ENCODE results near the gene CFAP20. TPM values are rescaled to one million over a fixed set of nuclear protein-coding genes. Genes with fewer than 3 reads are reported as not detected.

CFAP20 gene
- total and polyA plus RNA-seq, 7 experiments from 2014 or later: 28.2 to 165 (median 39.1) TPM

DNA sequence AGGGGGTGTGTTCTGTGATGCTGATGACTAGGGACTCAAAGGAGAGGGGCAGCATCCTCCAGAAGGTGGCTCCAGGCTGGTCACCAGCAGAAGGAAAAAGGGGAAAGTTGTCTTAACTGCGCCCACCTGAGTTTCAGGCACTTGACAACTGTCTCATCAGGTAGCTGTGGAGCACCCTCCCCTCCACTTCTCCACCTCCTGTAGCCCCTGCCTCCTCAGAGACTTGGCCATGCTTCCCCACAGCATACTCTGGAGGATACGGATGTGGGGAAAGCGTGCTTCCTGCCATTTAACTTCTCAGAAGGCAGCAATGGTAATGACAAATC is 17.9 kb downstream of the CFAP20 start:
- ChIA-PET CTCF (no interaction called here), POLR2A (no interaction called here)
- DNase-seq (no peak), ATAC-seq (peak; percentile 15)
- H3K9me3 ChIP-seq (ENCODE audit: control insufficient read depth in 2 of 3, low read length in 3 of 3): no peaks in the 10 kb centered on the region
- Mint-ChIP-seq H3K27me3 (peaks cover 0 to under 1% (median 0%) of the 10 kb centered on the region in 5 donors), H3K9me3 (no peaks in the 10 kb centered on the region), H3K36me3 (peaks cover 11 to 40% (median 36%) of the 10 kb centered on the region in 5 donors), H3K4me1 (no peaks in the 10 kb centered on the region), H3K27ac (no peak overlapping the region), H3K4me3 (no peak overlapping the region)
- no peak overlapping the region for H3K4me3 ChIP-seq (ENCODE audit: low read length)
- H3K36me3 ChIP-seq (ENCODE audit: control insufficient read depth in 2 of 3, insufficient read depth in 3 of 3, low read length in 3 of 3): peaks cover 0 to 28% (median 14%) of the 10 kb centered on the region in 3 experiments
- intact Hi-C loops (cut with micrococcal nuclease): no loop called here
- no peaks in the 10 kb centered on the region for H3K27me3 ChIP-seq (ENCODE audit: control insufficient read depth in 2 of 2, insufficient read depth in 2 of 2, low read length in 2 of 2)
- H3K27ac ChIP-seq (ENCODE audit: low read depth, low read length): no peak overlapping the region
- no peaks in the 10 kb centered on the region for H3K4me1 ChIP-seq (ENCODE audit: control insufficient read depth in 2 of 2, insufficient read depth in 2 of 2, low read length in 2 of 2)

DNA sequence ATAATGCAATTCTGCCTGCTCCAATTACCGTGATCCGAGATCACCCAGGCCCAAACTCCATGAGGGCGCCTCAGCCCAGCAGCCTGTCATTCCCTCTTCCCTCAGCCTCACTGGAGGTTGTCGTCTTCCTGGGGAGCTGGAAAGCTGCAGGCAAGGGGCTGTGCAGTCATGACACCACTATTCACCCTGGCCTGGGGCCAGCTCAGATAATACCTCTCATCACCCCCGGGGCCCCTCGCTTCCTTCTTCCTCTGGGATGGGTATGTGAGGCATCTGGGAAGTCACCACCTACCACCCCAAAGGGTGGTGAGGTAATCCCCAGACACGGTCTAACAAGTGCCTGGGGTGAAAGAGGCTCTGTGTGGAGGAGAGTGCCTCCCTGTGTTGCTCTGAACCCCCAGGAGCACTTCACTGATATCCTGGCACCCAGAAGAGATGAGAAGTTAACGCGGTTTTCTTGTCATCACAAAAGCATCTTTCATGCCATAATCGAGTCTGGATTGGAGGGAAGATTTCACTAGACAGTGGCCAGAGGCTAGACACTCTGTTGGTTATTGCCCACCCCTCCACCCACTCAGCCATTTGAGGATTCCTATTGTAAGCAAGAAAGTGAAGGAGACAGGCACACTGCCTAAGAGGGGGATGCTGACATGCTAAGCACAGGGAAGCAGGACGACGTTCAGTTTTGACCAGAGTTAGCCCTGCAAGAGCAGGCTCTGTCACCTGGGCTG is 18.4 kb downstream of the CFAP20 start:
- Mint-ChIP-seq H3K4me3 (no peak overlapping the region), H3K27me3 (peaks cover 0 to 2% (median 0%) of the 10 kb centered on the region in 5 donors), H3K27ac (peak overlapping the region in 2 of 9 donors; percentile 21 to 51), H3K9me3 (no peaks in the 10 kb centered on the region), H3K4me1 (peaks cover 0 to under 1% (median 0%) of the 10 kb centered on the region in 7 donors), H3K36me3 (peaks cover 11 to 35% (median 31%) of the 10 kb centered on the region in 5 donors)
- Histone ChIP-seq H3K9me3 (ENCODE audit: control insufficient read depth in 2 of 3, low read length in 3 of 3) (no peaks in the 10 kb centered on the region), H3K4me1 (ENCODE audit: control insufficient read depth in 2 of 2, insufficient read depth in 2 of 2, low read length in 2 of 2) (no peaks in the 10 kb centered on the region), H3K4me3 (ENCODE audit: low read length) (no peak overlapping the region), H3K27me3 (ENCODE audit: control insufficient read depth in 2 of 2, insufficient read depth in 2 of 2, low read length in 2 of 2) (no peaks in the 10 kb centered on the region), H3K36me3 (ENCODE audit: control insufficient read depth in 2 of 3, insufficient read depth in 3 of 3, low read length in 3 of 3) (peaks cover 0 to 22% (median 11%) of the 10 kb centered on the region in 3 experiments), H3K27ac (ENCODE audit: low read depth, low read length) (no peak overlapping the region)
- DNase-seq (no peak), ATAC-seq (peak; percentile 25)
- CTCF ChIA-PET: interaction anchor here (1.8 kb wide), 1 partner anchor 87 kb away, joined by 4 read pairs; no protein-coding TSS in a partner anchor
- intact Hi-C loops (cut with micrococcal nuclease): no loop called here
- POLR2A ChIA-PET: no interaction called here

DNA sequence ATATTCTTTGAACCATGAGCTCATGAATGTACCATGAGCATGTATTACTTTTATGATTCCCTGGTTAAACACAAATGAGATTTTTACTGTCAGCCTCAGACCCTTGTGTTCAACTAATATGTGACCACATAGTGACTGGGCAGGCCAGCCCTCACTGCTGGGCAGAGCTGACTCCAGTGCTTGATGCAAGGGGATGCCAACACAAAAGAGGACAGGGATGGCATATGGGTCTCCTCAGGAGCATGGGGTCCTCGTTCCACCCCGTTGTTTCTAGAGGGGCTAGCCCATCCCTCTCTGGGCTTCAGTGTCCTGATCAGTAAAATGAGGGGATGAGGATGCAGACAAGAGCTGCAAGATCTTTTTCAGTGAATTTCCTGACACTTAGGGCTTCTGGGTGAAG is 19.3 kb downstream of the CFAP20 start:
- Mint-ChIP-seq H3K36me3 (peaks cover 5 to 26% (median 22%) of the 10 kb centered on the region in 5 donors), H3K27ac (peak overlapping the region in 2 of 9 donors; percentile 22 to 78), H3K9me3 (no peaks in the 10 kb centered on the region), H3K27me3 (peaks cover 0 to 2% (median 0%) of the 10 kb centered on the region in 5 donors), H3K4me1 (peaks cover 0 to 6% (median 0%) of the 10 kb centered on the region in 7 donors), H3K4me3 (no peak overlapping the region)
- Histone ChIP-seq H3K4me3 (ENCODE audit: low read length) (no peak overlapping the region), H3K27me3 (ENCODE audit: control insufficient read depth in 2 of 2, insufficient read depth in 2 of 2, low read length in 2 of 2) (no peaks in the 10 kb centered on the region), H3K36me3 (ENCODE audit: control insufficient read depth in 2 of 3, insufficient read depth in 3 of 3, low read length in 3 of 3) (peaks cover 0 to 14% (median 4%) of the 10 kb centered on the region in 3 experiments), H3K4me1 (ENCODE audit: control insufficient read depth in 2 of 2, insufficient read depth in 2 of 2, low read length in 2 of 2) (no peaks in the 10 kb centered on the region), H3K27ac (ENCODE audit: low read depth, low read length) (no peak overlapping the region), H3K9me3 (ENCODE audit: control insufficient read depth in 2 of 3, low read length in 3 of 3) (no peaks in the 10 kb centered on the region)
- ATAC-seq: no peak
- intact Hi-C loops (cut with micrococcal nuclease): no loop called here
- CTCF ChIA-PET: interaction anchor here (1.8 kb wide), 1 partner anchor 87 kb away, joined by 4 read pairs; no protein-coding TSS in a partner anchor
- POLR2A ChIA-PET: no interaction called here
- no peak for DNase-seq

DNA sequence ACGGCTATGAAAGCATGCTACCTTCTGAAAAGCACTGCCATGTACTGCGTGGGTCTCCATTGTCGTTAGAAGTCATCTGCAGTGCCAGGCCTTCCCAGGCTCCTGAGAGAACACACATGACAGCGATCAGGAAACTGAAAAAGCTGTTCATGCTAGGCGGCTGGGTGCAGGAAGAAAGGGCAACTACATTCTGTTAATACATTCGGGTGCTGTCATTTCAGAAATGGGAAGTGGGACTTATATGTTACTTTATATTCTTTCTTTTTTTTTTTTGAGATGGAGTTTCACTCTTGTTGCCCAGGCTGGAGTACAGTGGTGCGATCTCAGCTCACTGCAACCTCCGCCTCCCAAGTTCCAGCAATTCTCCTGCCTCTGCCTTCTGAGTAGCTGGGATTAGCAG is 19.9 kb downstream of the CFAP20 start:
- intact Hi-C loops (cut with micrococcal nuclease): no loop called here
- Mint-ChIP-seq H3K27me3 (peaks cover 0 to 2% (median 0%) of the 10 kb centered on the region in 5 donors), H3K4me3 (no peak overlapping the region), H3K9me3 (no peaks in the 10 kb centered on the region), H3K36me3 (peaks cover 5 to 20% (median 17%) of the 10 kb centered on the region in 5 donors), H3K4me1 (peaks cover 0 to 6% (median 0%) of the 10 kb centered on the region in 7 donors), H3K27ac (no peak overlapping the region)
- no peaks in the 10 kb centered on the region for H3K4me1 ChIP-seq (ENCODE audit: control insufficient read depth in 2 of 2, insufficient read depth in 2 of 2, low read length in 2 of 2)
- no peaks in the 10 kb centered on the region for H3K9me3 ChIP-seq (ENCODE audit: control insufficient read depth in 2 of 3, low read length in 3 of 3)
- no peak overlapping the region for H3K4me3 ChIP-seq (ENCODE audit: low read length)
- no peaks in the 10 kb centered on the region for H3K27me3 ChIP-seq (ENCODE audit: control insufficient read depth in 2 of 2, insufficient read depth in 2 of 2, low read length in 2 of 2)
- no peak overlapping the region for H3K27ac ChIP-seq (ENCODE audit: low read depth, low read length)
- CTCF ChIA-PET: interaction anchor here (1.8 kb wide), 1 partner anchor 86 kb away, joined by 4 read pairs; no protein-coding TSS in a partner anchor
- POLR2A ChIA-PET: no interaction called here
- ATAC-seq (no peak), DNase-seq (no peak)
- peaks cover 0 to 8% (median 0%) of the 10 kb centered on the region in 3 experiments for H3K36me3 ChIP-seq (ENCODE audit: control insufficient read depth in 2 of 3, insufficient read depth in 3 of 3, low read length in 3 of 3)

DNA sequence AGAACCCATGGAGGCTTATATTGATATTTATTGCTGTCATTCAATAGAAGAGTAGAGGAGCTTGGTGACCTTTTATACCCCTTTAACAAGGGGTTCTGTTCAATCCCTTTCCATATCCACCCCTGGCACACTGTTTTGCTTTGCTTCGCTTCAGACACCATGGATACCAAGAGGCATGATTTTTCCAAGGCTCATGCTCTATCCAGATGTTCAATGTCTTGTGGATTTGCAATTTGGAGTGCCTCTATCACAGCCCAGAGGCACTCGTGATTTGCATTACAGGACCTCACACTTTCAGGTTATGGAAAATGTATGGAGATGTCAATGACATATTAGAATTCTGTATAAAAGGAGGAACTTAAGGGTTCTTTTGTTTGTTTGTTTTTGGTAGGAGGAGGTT is 21.5 kb downstream of the CFAP20 start:
- ChIA-PET POLR2A (no interaction called here), CTCF (no interaction called here)
- peaks cover 0 to 5% (median 4%) of the 10 kb centered on the region in 5 donors for H3K36me3 Mint-ChIP-seq
- Histone ChIP-seq H3K27me3 (ENCODE audit: control insufficient read depth in 2 of 2, insufficient read depth in 2 of 2, low read length in 2 of 2) (no peaks in the 10 kb centered on the region), H3K27ac (ENCODE audit: low read depth, low read length) (no peak overlapping the region), H3K4me3 (ENCODE audit: low read length) (no peak overlapping the region), H3K36me3 (ENCODE audit: control insufficient read depth in 2 of 3, insufficient read depth in 3 of 3, low read length in 3 of 3) (no peaks in the 10 kb centered on the region), H3K9me3 (ENCODE audit: control insufficient read depth in 2 of 3, low read length in 3 of 3) (no peaks in the 10 kb centered on the region), H3K4me1 (ENCODE audit: control insufficient read depth in 2 of 2, insufficient read depth in 2 of 2, low read length in 2 of 2) (no peaks in the 10 kb centered on the region)
- no peak for DNase-seq
- peaks cover 0 to 6% (median 0%) of the 10 kb centered on the region in 7 donors for H3K4me1 Mint-ChIP-seq
- intact Hi-C loops (cut with micrococcal nuclease): no loop called here
- peaks cover 0 to 2% (median 0%) of the 10 kb centered on the region in 5 donors for H3K27me3 Mint-ChIP-seq
- peak overlapping the region in 1 of 9 donors; percentile 13 for H3K27ac Mint-ChIP-seq
- no peaks in the 10 kb centered on the region for H3K9me3 Mint-ChIP-seq
- H3K4me3 Mint-ChIP-seq: no peak overlapping the region
- ATAC-seq: no peak

DNA sequence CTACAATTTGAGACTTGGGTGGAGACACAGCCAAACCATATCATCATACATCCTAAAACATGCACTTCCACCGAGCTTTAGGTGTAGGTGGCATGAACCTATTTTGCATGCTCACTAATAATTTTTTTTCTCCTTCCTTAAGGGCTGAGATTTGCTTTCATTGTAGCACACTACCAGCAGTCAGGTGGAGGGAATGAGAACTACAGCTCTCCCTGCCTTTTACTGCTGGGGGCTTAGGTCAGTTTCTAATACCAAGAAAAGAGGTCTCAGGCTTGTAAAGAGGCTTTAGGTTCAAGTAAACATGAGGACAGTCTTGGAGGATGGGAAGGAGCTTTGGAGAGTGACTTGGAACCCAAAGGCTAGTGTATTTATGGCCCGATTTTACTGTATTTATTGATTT is 22.0 kb downstream of the CFAP20 start:
- Histone ChIP-seq H3K27ac (ENCODE audit: low read depth, low read length) (no peak overlapping the region), H3K9me3 (ENCODE audit: control insufficient read depth in 2 of 3, low read length in 3 of 3) (no peaks in the 10 kb centered on the region), H3K27me3 (ENCODE audit: control insufficient read depth in 2 of 2, insufficient read depth in 2 of 2, low read length in 2 of 2) (no peaks in the 10 kb centered on the region), H3K4me1 (ENCODE audit: control insufficient read depth in 2 of 2, insufficient read depth in 2 of 2, low read length in 2 of 2) (no peaks in the 10 kb centered on the region), H3K36me3 (ENCODE audit: control insufficient read depth in 2 of 3, insufficient read depth in 3 of 3, low read length in 3 of 3) (no peaks in the 10 kb centered on the region), H3K4me3 (ENCODE audit: low read length) (no peak overlapping the region)
- ChIA-PET CTCF (no interaction called here), POLR2A (interaction anchor here (0.5 kb wide), 1 partner anchor 61 kb away, joined by 3 read pairs; no protein-coding TSS in a partner anchor)
- DNase-seq (no peak), ATAC-seq (no peak)
- Mint-ChIP-seq H3K27me3 (peaks cover 0 to 2% (median 0%) of the 10 kb centered on the region in 5 donors), H3K9me3 (no peaks in the 10 kb centered on the region), H3K4me3 (no peak overlapping the region), H3K36me3 (peaks cover 0 to 3% (median 3%) of the 10 kb centered on the region in 5 donors), H3K27ac (peak overlapping the region in 1 of 9 donors; percentile 13), H3K4me1 (peaks cover 0 to 6% (median 0%) of the 10 kb centered on the region in 7 donors)
- intact Hi-C loops (cut with micrococcal nuclease): no loop called here

DNA sequence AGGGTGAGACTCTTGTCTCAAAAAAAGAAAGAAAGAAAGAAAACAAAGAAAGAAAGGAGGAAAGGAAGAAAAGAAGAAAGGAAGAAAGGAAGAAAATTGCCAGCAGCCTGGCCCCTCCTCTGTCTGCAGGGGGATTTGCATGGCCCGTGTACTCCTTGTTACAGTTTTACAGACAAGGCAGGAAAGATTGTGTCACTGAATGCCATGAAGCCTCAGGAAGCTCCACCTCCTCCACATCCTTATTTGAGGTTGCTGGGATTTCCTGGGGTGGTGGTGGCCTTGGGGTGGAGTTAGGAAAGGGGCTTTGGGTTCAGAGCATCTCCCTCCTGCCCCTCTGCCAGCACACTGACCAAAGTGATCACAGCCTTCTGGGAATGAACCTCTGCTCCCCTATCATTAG is 23.6 kb downstream of the CFAP20 start:
- Histone ChIP-seq H3K27me3 (ENCODE audit: control insufficient read depth in 2 of 2, insufficient read depth in 2 of 2, low read length in 2 of 2) (no peaks in the 10 kb centered on the region), H3K4me1 (ENCODE audit: control insufficient read depth in 2 of 2, insufficient read depth in 2 of 2, low read length in 2 of 2) (no peaks in the 10 kb centered on the region), H3K36me3 (ENCODE audit: control insufficient read depth in 2 of 3, insufficient read depth in 3 of 3, low read length in 3 of 3) (no peaks in the 10 kb centered on the region), H3K4me3 (ENCODE audit: low read length) (no peak overlapping the region), H3K27ac (ENCODE audit: low read depth, low read length) (no peak overlapping the region), H3K9me3 (ENCODE audit: control insufficient read depth in 2 of 3, low read length in 3 of 3) (no peaks in the 10 kb centered on the region)
- intact Hi-C loops (cut with micrococcal nuclease): no loop called here
- DNase-seq (no peak), ATAC-seq (no peak)
- H3K4me3 Mint-ChIP-seq: no peak overlapping the region
- CTCF ChIA-PET: no interaction called here
- H3K9me3 Mint-ChIP-seq: no peaks in the 10 kb centered on the region
- POLR2A ChIA-PET: no interaction called here
- peaks cover 0 to 2% (median 0%) of the 10 kb centered on the region in 5 donors for H3K27me3 Mint-ChIP-seq
- no peak overlapping the region for H3K27ac Mint-ChIP-seq
- no peaks in the 10 kb centered on the region for H3K36me3 Mint-ChIP-seq
- H3K4me1 Mint-ChIP-seq: peaks cover 0 to 10% (median 2%) of the 10 kb centered on the region in 7 donors
